Epithelial cell of esophagus (primary cell): ENCODE measurements around the gene PLXND1.

Experiments used
- DNase-seq: peaks from one replicate; pipeline ENCODE4 v3.0.0; 2010; ENCODE audit warnings: low read depth
- H3K4me3 ChIP-seq: 2 replicates; pipeline ENCODE4 v1.5.1; 2011; ENCODE audit warnings: mild to moderate bottlenecking, low read length, control low read depth
- CTCF ChIP-seq: IDR thresholded peaks from 2 replicates; pipeline ENCODE4 v1.5.1; 2011; ENCODE audit warnings: low read depth, mild to moderate bottlenecking, low read length, control low read depth, inconsistent platforms; ENCODE audit not compliant: insufficient read depth; ENCODE audit errors: missing control alignments

PLXND1 gene

GRCh38 chr3:129622226-129622874 lies 15.9 kb upstream of the PLXND1 start:
- H3K4me3 ChIP-seq, result no peak overlapping the region
- no peak for DNase-seq
- no peak for TF ChIP-seq CTCF

GRCh38 chr3:129621626-129622225 lies 15.2 kb upstream of the PLXND1 start:
- no peak for TF ChIP-seq CTCF
- no peak for DNase-seq
- no peak overlapping the region for H3K4me3 ChIP-seq

DNA sequence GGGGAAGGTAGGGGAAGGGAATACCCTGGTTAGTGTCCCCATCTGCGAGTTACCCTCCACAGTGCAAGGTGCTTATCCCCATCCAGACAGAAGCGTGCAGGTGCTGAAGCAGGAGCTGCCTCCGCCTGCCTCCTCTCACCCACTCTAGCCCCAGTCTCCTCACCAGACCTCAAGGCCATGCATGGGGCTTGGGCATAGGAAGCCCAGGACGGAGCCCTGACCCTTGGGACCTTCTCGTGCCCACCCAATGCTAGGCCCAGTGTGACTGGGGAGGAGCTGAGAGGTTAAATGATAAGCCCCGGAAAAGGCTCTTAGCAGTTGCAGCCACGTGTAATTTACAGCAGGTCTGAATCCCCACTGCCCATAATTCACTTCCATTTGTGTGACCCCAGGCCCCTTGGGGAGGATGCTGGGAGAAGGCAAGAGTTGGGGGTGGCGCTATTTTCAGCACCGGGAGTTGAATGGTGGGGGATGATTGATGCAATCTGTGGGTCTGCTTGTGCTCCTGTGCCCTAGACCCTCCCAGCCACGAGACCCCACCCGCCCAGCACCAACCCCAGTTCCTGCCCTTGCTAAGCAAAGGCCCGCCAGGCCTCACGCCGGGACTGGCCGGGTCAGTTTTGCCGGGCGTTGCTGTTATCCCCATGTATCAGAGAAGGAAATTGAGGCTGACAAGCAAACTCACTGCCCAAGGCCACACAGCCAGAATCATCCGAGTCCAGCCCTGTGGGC lies 14.5 kb upstream of the PLXND1 start:
- no peak overlapping the region for H3K4me3 ChIP-seq
- DNase-seq, result no peak
- no peak for TF ChIP-seq CTCF

GRCh38 chr3:129619726-129620162 lies 13.3 kb upstream of the PLXND1 start:
- TF ChIP-seq CTCF, result no peak
- no peak overlapping the region for H3K4me3 ChIP-seq
- DNase-seq, result no peak

GRCh38 chr3:129618901-129619671 lies 12.6 kb upstream of the PLXND1 start:
- DNase-seq, result no peak
- no peak overlapping the region for H3K4me3 ChIP-seq
- TF ChIP-seq CTCF, result no peak

DNA sequence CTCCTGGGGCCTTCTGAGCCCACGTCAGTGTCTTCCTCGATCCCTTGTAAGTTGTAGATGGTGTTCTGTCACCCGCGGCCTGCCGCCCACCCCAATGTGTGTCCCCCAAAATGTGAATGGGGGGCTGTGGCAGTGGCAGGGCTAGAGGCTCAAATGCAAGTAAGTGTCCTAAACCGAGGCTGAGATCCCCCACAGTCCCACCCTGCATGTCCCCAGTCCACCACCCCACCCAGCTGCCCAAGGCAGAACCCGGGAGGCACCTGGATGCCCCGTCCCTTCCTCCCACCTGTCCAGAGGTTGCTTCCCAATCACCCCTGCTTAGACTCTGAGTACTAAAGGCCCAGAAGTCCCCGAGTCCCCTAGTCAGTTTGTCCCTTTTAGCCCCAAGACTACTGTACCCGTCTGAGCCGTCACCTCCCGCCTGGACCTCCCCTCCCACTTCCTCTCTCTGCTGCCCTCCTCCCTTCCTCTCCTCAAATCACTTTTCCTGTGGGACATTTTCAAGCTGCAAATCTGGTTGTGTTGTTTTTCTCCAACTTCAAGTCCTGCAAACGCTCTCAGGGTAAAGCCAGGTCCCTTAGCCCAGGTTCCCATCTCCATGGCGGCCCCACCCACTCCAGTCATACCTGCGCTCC lies 11.8 kb upstream of the PLXND1 start:
- no peak for DNase-seq
- H3K4me3 ChIP-seq, result no peak overlapping the region
- no peak for TF ChIP-seq CTCF
